GM23338 (cell line): ENCODE results near the gene MND1. TPM values are rescaled to one million over a fixed set of nuclear protein-coding genes. Genes with fewer than 3 reads are reported as not detected.

ENCODE experiments used
- ATAC-seq: fragments of 200-7000 bp; cut with Tn5 transposase; 3 replicates; pipeline ENCODE4 v1.9.1; 2020
- DNase-seq: peaks from one replicate; pipeline ENCODE4 v3.0.0-alpha.2; 2015; ENCODE audit warnings: low spot score
- H2AFZ ChIP-seq: fragments of 200-600 bp; sonication (generic); 2 replicates; pipeline ENCODE4 v1.8.0; 2016; ENCODE audit warnings: antibody characterized with exemption, mild to moderate bottlenecking, moderate library complexity
- H3F3A ChIP-seq: fragments of 200-600 bp; sonication (generic); replicated peaks from 2 replicates; pipeline ENCODE4 v1.8.0; 2017; ENCODE audit warnings: antibody characterized with exemption, mixed run types, low read depth
- H3K27ac ChIP-seq: fragments of 200-600 bp; sonication (generic); 2 replicates; pipeline ENCODE4 v1.6.1; 2016; ENCODE audit warnings: low read depth
- H3K27me3 ChIP-seq: fragments of 200-600 bp; sonication (generic); 2 replicates; pipeline ENCODE4 v1.8.0; 2016; ENCODE audit warnings: mild to moderate bottlenecking, mixed run types, moderate library complexity; ENCODE audit not compliant: insufficient read depth
- H3K36me3 ChIP-seq: fragments of 200-600 bp; sonication (generic); 2 replicates; pipeline ENCODE4 v1.8.0; 2016; ENCODE audit warnings: mild to moderate bottlenecking; ENCODE audit not compliant: insufficient read depth
- H3K4me1 ChIP-seq: fragments of 200-600 bp; sonication (generic); 2 replicates; pipeline ENCODE4 v1.8.0; 2016; ENCODE audit warnings: mild to moderate bottlenecking, moderate library complexity; ENCODE audit not compliant: insufficient read depth
- H3K4me2 ChIP-seq: fragments of 200-600 bp; sonication (generic); 2 replicates; pipeline ENCODE4 v1.7.1; 2017; ENCODE audit warnings: mixed run types
- H3K4me3 ChIP-seq: fragments of 200-600 bp; sonication (generic); 2 replicates; pipeline ENCODE4 v1.6.1; 2016; ENCODE audit warnings: mixed run types
- H3K79me2 ChIP-seq: fragments of 200-600 bp; sonication (generic); replicated peaks from 2 replicates; pipeline ENCODE4 v1.8.0; 2017; ENCODE audit warnings: mild to moderate bottlenecking; ENCODE audit not compliant: insufficient read depth
- H3K9me2 ChIP-seq: fragments of 200-600 bp; sonication (generic); 2 replicates; pipeline ENCODE4 v1.8.0; 2017; ENCODE audit not compliant: insufficient read depth
- H4K20me1 ChIP-seq: fragments of 200-600 bp; sonication (generic); replicated peaks from 2 replicates; pipeline ENCODE4 v1.8.0; 2017; ENCODE audit warnings: mild to moderate bottlenecking; ENCODE audit not compliant: insufficient read depth
- H3K27ac Mint-ChIP-seq: 2 replicates; pipeline ENCODE4 v1.8.0; 2020; ENCODE audit warnings: inconsistent platforms, mild to moderate bottlenecking, moderate library complexity, mixed read lengths
- H3K27me3 Mint-ChIP-seq: 3 replicates; pipeline ENCODE4 v1.8.0; 2022; ENCODE audit warnings: low read depth, mild to moderate bottlenecking, moderate library complexity, mixed read lengths, inconsistent platforms; ENCODE audit not compliant: insufficient read depth, poor library complexity
- H3K36me3 Mint-ChIP-seq: 3 replicates; pipeline ENCODE4 v1.8.0; 2021; ENCODE audit warnings: low read depth, mild to moderate bottlenecking, inconsistent platforms, moderate library complexity, mixed read lengths
- H3K4me1 Mint-ChIP-seq: 3 replicates; pipeline ENCODE4 v1.8.0; 2020; ENCODE audit warnings: mild to moderate bottlenecking, inconsistent platforms, mixed read lengths
- H3K4me3 Mint-ChIP-seq: 3 replicates; pipeline ENCODE4 v1.8.0; 2021; ENCODE audit warnings: moderate library complexity, mild to moderate bottlenecking, inconsistent platforms, mixed read lengths
- H3K9me3 Mint-ChIP-seq: 3 replicates; pipeline ENCODE4 v1.8.0; 2020; ENCODE audit warnings: moderate library complexity, mild to moderate bottlenecking, inconsistent platforms, mixed read lengths
- CREB1 ChIP-seq: fragments of 250-450 bp; sonication (Bioruptor Pico); IDR thresholded peaks from 2 replicates; pipeline ENCODE4 v1.5.0; 2020; ENCODE audit warnings: low read depth, mild to moderate bottlenecking, moderate library complexity
- CTCF ChIP-seq, 2 experiments: fragments of 200-600 bp in 1 of 2; sonication (generic) in 1 of 2; conservative IDR thresholded peaks; 2 replicates each; pipeline versions ENCODE4 v1.5.1 to v1.6.1; 2016 to 2017; ENCODE audit warnings: antibody characterized with exemption in 2 of 2, low read depth in 2 of 2, mild to moderate bottlenecking in 2 of 2, moderate library complexity in 1 of 2
- ETS1 ChIP-seq: IDR thresholded peaks from 2 replicates; pipeline ENCODE4 v1.6.1; 2016; ENCODE audit warnings: antibody characterized with exemption
- EZH2 ChIP-seq: fragments of 200-600 bp; sonication (generic); IDR thresholded peaks from one replicate; pipeline ENCODE4 v1.8.0; 2017; ENCODE audit warnings: antibody characterized with exemption, mild to moderate bottlenecking, low read depth; ENCODE audit not compliant: unreplicated experiment
- EZH2phosphoT487 ChIP-seq: fragments of 200-600 bp; sonication (generic); IDR thresholded peaks from one replicate; pipeline ENCODE4 v1.8.1; 2018; ENCODE audit warnings: antibody characterized with exemption; ENCODE audit not compliant: unreplicated experiment
- JUNB ChIP-seq: IDR thresholded peaks from one replicate; pipeline ENCODE4 v1.6.1; 2016; ENCODE audit warnings: antibody characterized with exemption; ENCODE audit not compliant: unreplicated experiment
- NANOG ChIP-seq: IDR thresholded peaks from 2 replicates; pipeline ENCODE4 v1.6.1; 2016; ENCODE audit warnings: antibody characterized with exemption, borderline replicate concordance
- POLR2AphosphoS5 ChIP-seq: IDR thresholded peaks from 2 replicates; pipeline ENCODE4 v1.6.1; 2016; ENCODE audit warnings: antibody characterized with exemption, low read depth
- REST ChIP-seq: IDR thresholded peaks from one replicate; pipeline ENCODE4 v1.6.1; 2018; ENCODE audit warnings: antibody characterized with exemption; ENCODE audit not compliant: unreplicated experiment
- ZNF114 ChIP-seq: fragments of 250-450 bp; sonication (Bioruptor Pico); IDR thresholded peaks from 2 replicates; pipeline ENCODE4 v1.5.0; 2020; ENCODE audit warnings: mild to moderate bottlenecking, moderate library complexity
- ZNF331 ChIP-seq: fragments of 250-450 bp; sonication (Bioruptor Pico); IDR thresholded peaks from 2 replicates; pipeline ENCODE4 v1.5.0; 2020; ENCODE audit warnings: low read depth, mild to moderate bottlenecking, moderate library complexity
- ZNF462 ChIP-seq: fragments of 250-450 bp; sonication (Bioruptor Pico); IDR thresholded peaks from 2 replicates; pipeline ENCODE4 v1.5.0; 2020; ENCODE audit warnings: mild to moderate bottlenecking, moderate library complexity
- polyA plus RNA-seq: library from polyadenylated mRNA; unstranded; fragments of >200 nt; fragmentation: Nextera tagmentation; extraction: Ambion mirVana; gene quantifications from 2 replicates; pipeline ENCODE4 v1.2.1, GENCODE V29; 2016
- total RNA-seq: library from RNA; depleted of rRNA; stranded (reverse); fragments of >200 nt; shearing (Covaris generic); gene quantifications from 2 replicates; pipeline ENCODE4 v1.2.3, GENCODE V29; 2014

The MND1 gene
- total and polyA plus RNA-seq, 2 experiments from 2014 or later: 22.5 to 63.5 TPM

- TF ChIP-seq ETS1: no peak
Measured at GRCh38 chr4:153402366-153402765, 57.9 kb downstream of the MND1 start (continued).

- Histone ChIP-seq H3K27ac (no peak overlapping the region), H3F3A (no peaks in the 10 kb centered on the region), H3K4me1 (no peaks in the 10 kb centered on the region; the same call in 1 of the 2 replicates), H3K9me2 (no peaks in the 10 kb centered on the region), H2AFZ (no peak overlapping the region), H3K36me3 (peaks cover 13% of the 10 kb centered on the region), H3K4me3 (no peak overlapping the region), H3K79me2 (no peaks in the 10 kb centered on the region), H4K20me1 (no peaks in the 10 kb centered on the region), H3K4me2 (no peak overlapping the region), H3K27me3 (no peaks in the 10 kb centered on the region)
- no peak overlapping the region for H3K4me3 Mint-ChIP-seq
- no peaks in the 10 kb centered on the region for H3K4me1 Mint-ChIP-seq
- ATAC-seq: no peak
- no peaks in the 10 kb centered on the region for H3K27me3 Mint-ChIP-seq
- H3K27ac Mint-ChIP-seq: no peak overlapping the region
- H3K36me3 Mint-ChIP-seq: peaks cover 56% of the 10 kb centered on the region
- H3K9me3 Mint-ChIP-seq: peaks cover 19% of the 10 kb centered on the region
- DNase-seq: no peak
- TF ChIP-seq ZNF462 (CRISPR knock-in tag): no peak
- TF ChIP-seq EZH2: no peak
- no peak for TF ChIP-seq ZNF331 (CRISPR knock-in tag)
- TF ChIP-seq JUNB: no peak
- TF ChIP-seq CREB1 (CRISPR knock-in tag): no peak
- no peak for TF ChIP-seq EZH2phosphoT487
- TF ChIP-seq NANOG: no peak
- no peak for TF ChIP-seq CTCF (conservative IDR thresholded peaks at IDR 0.05; ENCODE audit: low read depth in 2 of 2)
- no peak for TF ChIP-seq POLR2AphosphoS5
- no peak for TF ChIP-seq ETS1
- TF ChIP-seq REST: no peak
- TF ChIP-seq ZNF114: no peak
Measured at GRCh38 chr4:153403726-153404125, 59.2 kb downstream of the MND1 start.
